ENCODE results near the gene OSBPL6.
"Not testable (repeated sequence)": the region's sequence is repeated elsewhere in the genome, so short reads cannot be mapped to it uniquely, and the experiment has no call there.

The OSBPL6 gene

GRCh38 chr2:178414266-178415247, 220.2 kb downstream of the OSBPL6 start:
- DNase-seq, result peak; percentile 91

- no peak for DNase-seq
Observed at GRCh38 chr2:178415979-178416378, 221.7 kb downstream of the OSBPL6 start.

- no peak for DNase-seq
Observed at GRCh38 chr2:178417916-178418315, 223.6 kb downstream of the OSBPL6 start.

- no peak for DNase-seq
Observed at GRCh38 chr2:178418426-178418825, 224.1 kb downstream of the OSBPL6 start.

- no peak for DNase-seq
Observed at GRCh38 chr2:178419123-178419522, 224.8 kb downstream of the OSBPL6 start.

- DNase-seq, result no peak
Observed at GRCh38 chr2:178420463-178420999, 226.2 kb downstream of the OSBPL6 start.

- DNase-seq, result no peak
Observed at GRCh38 chr2:178422097-178422496, 227.8 kb downstream of the OSBPL6 start.

- not testable (repeated sequence) for DNase-seq
Observed at GRCh38 chr2:178423746-178424145, 229.4 kb downstream of the OSBPL6 start.

GRCh38 chr2:178425255-178425827, 231.0 kb downstream of the OSBPL6 start:
- DNase-seq, result no peak

GRCh38 chr2:178426388-178426787, 232.1 kb downstream of the OSBPL6 start:
- DNase-seq, result no peak

- no peak for DNase-seq
Observed at GRCh38 chr2:178427458-178427857, 233.1 kb downstream of the OSBPL6 start.

- DNase-seq, result no peak
Observed at GRCh38 chr2:178428396-178428806, 234.1 kb downstream of the OSBPL6 start.

GRCh38 chr2:178429336-178429735, 235.0 kb downstream of the OSBPL6 start:
- DNase-seq, result no peak

- DNase-seq, result no peak
Observed at GRCh38 chr2:178436662-178437061, 242.3 kb downstream of the OSBPL6 start.

- DNase-seq, result no peak
Observed at GRCh38 chr2:178441426-178441825, 247.1 kb downstream of the OSBPL6 start.

- no peak for DNase-seq
Observed at GRCh38 chr2:178448968-178449661, 254.8 kb downstream of the OSBPL6 start.

- DNase-seq, result no peak
Observed at GRCh38 chr2:178449700-178450523, 255.6 kb downstream of the OSBPL6 start.

- DNase-seq, result no peak
Observed at GRCh38 chr2:178450524-178450773, 256.1 kb downstream of the OSBPL6 start.

- peak; percentile 96 for DNase-seq
Observed at GRCh38 chr2:178450774-178451525, 256.6 kb downstream of the OSBPL6 start, which contains the start of the genes PJVK and PRKRA. Gene PJVK (plus strand): TSS chr2:178451378. CDS start chr2:178453410, 2,032 bp downstream. Gene PRKRA (minus strand): TSS chr2:178451175. CDS start chr2:178451030, 145 bp downstream.

GRCh38 chr2:178452334-178452733, 258.0 kb downstream of the OSBPL6 start:
- DNase-seq, result no peak
